GM23338 (cell line): Measurements from ENCODE around the gene ASB8. TPM values are rescaled to one million over a fixed set of nuclear protein-coding genes. Genes with fewer than 3 reads are reported as not detected.

ENCODE experiments used
- ATAC-seq: fragments of 200-7000 bp; cut with Tn5 transposase; 3 replicates; pipeline ENCODE4 v1.9.1; 2020
- DNase-seq: peaks from one replicate; pipeline ENCODE4 v3.0.0-alpha.2; 2015; ENCODE audit warnings: low spot score
- H2AFZ ChIP-seq: fragments of 200-600 bp; sonication (generic); 2 replicates; pipeline ENCODE4 v1.8.0; 2016; ENCODE audit warnings: antibody characterized with exemption, mild to moderate bottlenecking, moderate library complexity
- H3F3A ChIP-seq: fragments of 200-600 bp; sonication (generic); replicated peaks from 2 replicates; pipeline ENCODE4 v1.8.0; 2017; ENCODE audit warnings: antibody characterized with exemption, mixed run types, low read depth
- H3K27ac ChIP-seq: fragments of 200-600 bp; sonication (generic); 2 replicates; pipeline ENCODE4 v1.6.1; 2016; ENCODE audit warnings: low read depth
- H3K27me3 ChIP-seq: fragments of 200-600 bp; sonication (generic); 2 replicates; pipeline ENCODE4 v1.8.0; 2016; ENCODE audit warnings: mild to moderate bottlenecking, mixed run types, moderate library complexity; ENCODE audit not compliant: insufficient read depth
- H3K36me3 ChIP-seq: fragments of 200-600 bp; sonication (generic); 2 replicates; pipeline ENCODE4 v1.8.0; 2016; ENCODE audit warnings: mild to moderate bottlenecking; ENCODE audit not compliant: insufficient read depth
- H3K4me1 ChIP-seq: fragments of 200-600 bp; sonication (generic); 2 replicates; pipeline ENCODE4 v1.8.0; 2016; ENCODE audit warnings: mild to moderate bottlenecking, moderate library complexity; ENCODE audit not compliant: insufficient read depth
- H3K4me2 ChIP-seq: fragments of 200-600 bp; sonication (generic); 2 replicates; pipeline ENCODE4 v1.7.1; 2017; ENCODE audit warnings: mixed run types
- H3K4me3 ChIP-seq: fragments of 200-600 bp; sonication (generic); 2 replicates; pipeline ENCODE4 v1.6.1; 2016; ENCODE audit warnings: mixed run types
- H3K79me2 ChIP-seq: fragments of 200-600 bp; sonication (generic); replicated peaks from 2 replicates; pipeline ENCODE4 v1.8.0; 2017; ENCODE audit warnings: mild to moderate bottlenecking; ENCODE audit not compliant: insufficient read depth
- H3K9me2 ChIP-seq: fragments of 200-600 bp; sonication (generic); 2 replicates; pipeline ENCODE4 v1.8.0; 2017; ENCODE audit not compliant: insufficient read depth
- H4K20me1 ChIP-seq: fragments of 200-600 bp; sonication (generic); replicated peaks from 2 replicates; pipeline ENCODE4 v1.8.0; 2017; ENCODE audit warnings: mild to moderate bottlenecking; ENCODE audit not compliant: insufficient read depth
- H3K27ac Mint-ChIP-seq: 2 replicates; pipeline ENCODE4 v1.8.0; 2020; ENCODE audit warnings: inconsistent platforms, mild to moderate bottlenecking, moderate library complexity, mixed read lengths
- H3K27me3 Mint-ChIP-seq: 3 replicates; pipeline ENCODE4 v1.8.0; 2022; ENCODE audit warnings: low read depth, mild to moderate bottlenecking, moderate library complexity, mixed read lengths, inconsistent platforms; ENCODE audit not compliant: insufficient read depth, poor library complexity
- H3K36me3 Mint-ChIP-seq: 3 replicates; pipeline ENCODE4 v1.8.0; 2021; ENCODE audit warnings: low read depth, mild to moderate bottlenecking, inconsistent platforms, moderate library complexity, mixed read lengths
- H3K4me1 Mint-ChIP-seq: 3 replicates; pipeline ENCODE4 v1.8.0; 2020; ENCODE audit warnings: mild to moderate bottlenecking, inconsistent platforms, mixed read lengths
- H3K4me3 Mint-ChIP-seq: 3 replicates; pipeline ENCODE4 v1.8.0; 2021; ENCODE audit warnings: moderate library complexity, mild to moderate bottlenecking, inconsistent platforms, mixed read lengths
- H3K9me3 Mint-ChIP-seq: 3 replicates; pipeline ENCODE4 v1.8.0; 2020; ENCODE audit warnings: moderate library complexity, mild to moderate bottlenecking, inconsistent platforms, mixed read lengths
- CREB1 ChIP-seq: fragments of 250-450 bp; sonication (Bioruptor Pico); IDR thresholded peaks from 2 replicates; pipeline ENCODE4 v1.5.0; 2020; ENCODE audit warnings: low read depth, mild to moderate bottlenecking, moderate library complexity
- EZH2phosphoT487 ChIP-seq: fragments of 200-600 bp; sonication (generic); IDR thresholded peaks from one replicate; pipeline ENCODE4 v1.8.1; 2018; ENCODE audit warnings: antibody characterized with exemption; ENCODE audit not compliant: unreplicated experiment
- JUNB ChIP-seq: IDR thresholded peaks from one replicate; pipeline ENCODE4 v1.6.1; 2016; ENCODE audit warnings: antibody characterized with exemption; ENCODE audit not compliant: unreplicated experiment
- NANOG ChIP-seq: IDR thresholded peaks from 2 replicates; pipeline ENCODE4 v1.6.1; 2016; ENCODE audit warnings: antibody characterized with exemption, borderline replicate concordance
- STAT1 ChIP-seq: IDR thresholded peaks from one replicate; pipeline ENCODE4 v1.6.1; 2016; ENCODE audit warnings: antibody characterized with exemption; ENCODE audit not compliant: unreplicated experiment
- ZNF114 ChIP-seq: fragments of 250-450 bp; sonication (Bioruptor Pico); IDR thresholded peaks from 2 replicates; pipeline ENCODE4 v1.5.0; 2020; ENCODE audit warnings: mild to moderate bottlenecking, moderate library complexity
- ZNF331 ChIP-seq: fragments of 250-450 bp; sonication (Bioruptor Pico); IDR thresholded peaks from 2 replicates; pipeline ENCODE4 v1.5.0; 2020; ENCODE audit warnings: low read depth, mild to moderate bottlenecking, moderate library complexity
- polyA plus RNA-seq: library from polyadenylated mRNA; unstranded; fragments of >200 nt; fragmentation: Nextera tagmentation; extraction: Ambion mirVana; gene quantifications from 2 replicates; pipeline ENCODE4 v1.2.1, GENCODE V29; 2016
- total RNA-seq: library from RNA; depleted of rRNA; stranded (reverse); fragments of >200 nt; shearing (Covaris generic); gene quantifications from 2 replicates; pipeline ENCODE4 v1.2.3, GENCODE V29; 2014
- TF ChIP-seq, protein P1 (sequence below): fragments of 250-450 bp; sonication (Bioruptor Pico); IDR thresholded peaks from 2 replicates; pipeline ENCODE4 v1.5.0; 2020; ENCODE audit warnings: mild to moderate bottlenecking, moderate library complexity
- TF ChIP-seq, protein P2 (sequence below), 2 experiments: fragments of 200-600 bp in 1 of 2; sonication (generic) in 1 of 2; conservative IDR thresholded peaks; 2 replicates each; pipeline versions ENCODE4 v1.5.1 to v1.6.1; 2016 to 2017; ENCODE audit warnings: antibody characterized with exemption in 2 of 2, low read depth in 2 of 2, mild to moderate bottlenecking in 2 of 2, moderate library complexity in 1 of 2

ASB8 gene
- total and polyA plus RNA-seq, 2 experiments from 2014 or later, result 5.4 to 8.4 TPM

DNA sequence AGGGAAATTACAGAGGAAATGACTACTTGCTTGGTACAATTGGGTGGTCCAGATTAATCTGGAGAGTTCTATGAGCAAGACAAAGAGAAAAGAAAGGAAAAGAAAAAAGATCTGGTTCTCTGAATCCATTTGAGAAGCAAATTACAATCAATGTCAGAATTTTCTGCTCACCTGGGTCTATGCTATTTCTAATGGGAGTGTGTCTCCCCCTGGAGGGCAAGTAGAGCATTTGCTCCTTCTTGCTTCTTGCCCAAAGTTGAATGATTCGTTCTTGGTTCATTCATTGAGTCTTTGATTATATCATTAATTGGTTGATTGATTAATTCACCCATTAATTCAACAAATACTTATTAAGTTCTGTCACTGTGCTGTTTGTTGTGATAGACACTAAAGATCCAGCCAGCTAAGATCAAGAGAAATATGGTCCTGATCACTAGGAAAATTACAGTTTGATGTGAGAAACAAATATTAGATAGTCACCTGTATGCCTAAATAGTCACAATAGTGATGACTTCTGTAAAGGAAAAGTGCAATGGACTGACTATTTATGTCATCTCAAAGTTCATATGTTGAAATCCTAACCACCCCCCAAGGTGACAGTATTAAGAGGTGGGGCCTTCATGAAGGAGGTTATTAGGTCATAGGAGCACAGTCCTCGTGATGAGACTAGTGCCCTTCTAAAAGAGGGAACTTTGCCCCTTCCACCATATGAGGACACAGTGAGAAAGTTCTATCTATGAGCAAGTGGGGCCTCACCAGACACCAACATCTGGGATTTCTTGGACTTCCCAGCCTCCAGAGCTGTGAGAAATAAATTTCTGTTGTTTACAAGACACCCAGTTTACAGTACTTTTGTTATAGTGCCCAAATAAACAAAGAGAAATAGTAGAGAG lies 8.0 kb upstream of the ASB8 start:
- Mint-ChIP-seq H3K4me3 (no peak overlapping the region), H3K27ac (no peak overlapping the region)
- peak; percentile 60 for ATAC-seq

DNA sequence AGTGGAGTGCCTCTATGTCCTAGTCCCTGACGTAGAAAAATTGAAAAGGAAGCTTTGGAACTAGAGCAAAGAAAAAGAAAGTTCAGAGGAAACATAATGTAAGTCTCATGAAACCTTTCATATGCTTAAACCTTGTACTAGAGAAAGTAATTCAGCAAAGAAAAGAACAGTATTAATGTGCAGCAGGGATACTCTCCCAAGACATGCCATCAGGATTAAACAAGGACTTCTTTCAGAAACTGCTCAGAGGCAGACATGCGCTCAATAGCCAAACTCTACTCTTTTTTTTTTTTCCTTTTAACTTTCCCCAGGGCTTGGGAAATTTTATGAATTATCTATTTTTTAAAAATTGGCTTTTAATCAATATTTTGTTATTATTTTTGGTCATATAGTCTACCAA lies 7.1 kb upstream of the ASB8 start:
- Histone ChIP-seq H4K20me1 (no peaks in the 10 kb centered on the region), H3K9me2 (no peaks in the 10 kb centered on the region), H3K79me2 (no peaks in the 10 kb centered on the region), H2AFZ (no peak overlapping the region), H3K4me1 (no peaks in the 10 kb centered on the region), H3K4me3 (no peak overlapping the region), H3K4me2 (no peak overlapping the region), H3K27me3 (no peaks in the 10 kb centered on the region), H3F3A (no peaks in the 10 kb centered on the region), H3K36me3 (no peaks in the 10 kb centered on the region), H3K27ac (no peak overlapping the region)
- no peaks in the 10 kb centered on the region for H3K9me3 Mint-ChIP-seq
- H3K36me3 Mint-ChIP-seq, result no peaks in the 10 kb centered on the region
- no peak for DNase-seq
- no peak overlapping the region for H3K4me3 Mint-ChIP-seq
- no peaks in the 10 kb centered on the region for H3K4me1 Mint-ChIP-seq
- ATAC-seq, result no peak
- H3K27me3 Mint-ChIP-seq, result peaks cover 2% of the 10 kb centered on the region
- H3K27ac Mint-ChIP-seq, result no peak overlapping the region
- TF ChIP-seq CREB1 (CRISPR knock-in tag) (no peak), STAT1 (no peak), EZH2phosphoT487 (no peak), ZNF114 (CRISPR knock-in tag) (no peak), ZNF331 (CRISPR knock-in tag) (no peak), NANOG (no peak)
- TF ChIP-seq, protein P1, sequence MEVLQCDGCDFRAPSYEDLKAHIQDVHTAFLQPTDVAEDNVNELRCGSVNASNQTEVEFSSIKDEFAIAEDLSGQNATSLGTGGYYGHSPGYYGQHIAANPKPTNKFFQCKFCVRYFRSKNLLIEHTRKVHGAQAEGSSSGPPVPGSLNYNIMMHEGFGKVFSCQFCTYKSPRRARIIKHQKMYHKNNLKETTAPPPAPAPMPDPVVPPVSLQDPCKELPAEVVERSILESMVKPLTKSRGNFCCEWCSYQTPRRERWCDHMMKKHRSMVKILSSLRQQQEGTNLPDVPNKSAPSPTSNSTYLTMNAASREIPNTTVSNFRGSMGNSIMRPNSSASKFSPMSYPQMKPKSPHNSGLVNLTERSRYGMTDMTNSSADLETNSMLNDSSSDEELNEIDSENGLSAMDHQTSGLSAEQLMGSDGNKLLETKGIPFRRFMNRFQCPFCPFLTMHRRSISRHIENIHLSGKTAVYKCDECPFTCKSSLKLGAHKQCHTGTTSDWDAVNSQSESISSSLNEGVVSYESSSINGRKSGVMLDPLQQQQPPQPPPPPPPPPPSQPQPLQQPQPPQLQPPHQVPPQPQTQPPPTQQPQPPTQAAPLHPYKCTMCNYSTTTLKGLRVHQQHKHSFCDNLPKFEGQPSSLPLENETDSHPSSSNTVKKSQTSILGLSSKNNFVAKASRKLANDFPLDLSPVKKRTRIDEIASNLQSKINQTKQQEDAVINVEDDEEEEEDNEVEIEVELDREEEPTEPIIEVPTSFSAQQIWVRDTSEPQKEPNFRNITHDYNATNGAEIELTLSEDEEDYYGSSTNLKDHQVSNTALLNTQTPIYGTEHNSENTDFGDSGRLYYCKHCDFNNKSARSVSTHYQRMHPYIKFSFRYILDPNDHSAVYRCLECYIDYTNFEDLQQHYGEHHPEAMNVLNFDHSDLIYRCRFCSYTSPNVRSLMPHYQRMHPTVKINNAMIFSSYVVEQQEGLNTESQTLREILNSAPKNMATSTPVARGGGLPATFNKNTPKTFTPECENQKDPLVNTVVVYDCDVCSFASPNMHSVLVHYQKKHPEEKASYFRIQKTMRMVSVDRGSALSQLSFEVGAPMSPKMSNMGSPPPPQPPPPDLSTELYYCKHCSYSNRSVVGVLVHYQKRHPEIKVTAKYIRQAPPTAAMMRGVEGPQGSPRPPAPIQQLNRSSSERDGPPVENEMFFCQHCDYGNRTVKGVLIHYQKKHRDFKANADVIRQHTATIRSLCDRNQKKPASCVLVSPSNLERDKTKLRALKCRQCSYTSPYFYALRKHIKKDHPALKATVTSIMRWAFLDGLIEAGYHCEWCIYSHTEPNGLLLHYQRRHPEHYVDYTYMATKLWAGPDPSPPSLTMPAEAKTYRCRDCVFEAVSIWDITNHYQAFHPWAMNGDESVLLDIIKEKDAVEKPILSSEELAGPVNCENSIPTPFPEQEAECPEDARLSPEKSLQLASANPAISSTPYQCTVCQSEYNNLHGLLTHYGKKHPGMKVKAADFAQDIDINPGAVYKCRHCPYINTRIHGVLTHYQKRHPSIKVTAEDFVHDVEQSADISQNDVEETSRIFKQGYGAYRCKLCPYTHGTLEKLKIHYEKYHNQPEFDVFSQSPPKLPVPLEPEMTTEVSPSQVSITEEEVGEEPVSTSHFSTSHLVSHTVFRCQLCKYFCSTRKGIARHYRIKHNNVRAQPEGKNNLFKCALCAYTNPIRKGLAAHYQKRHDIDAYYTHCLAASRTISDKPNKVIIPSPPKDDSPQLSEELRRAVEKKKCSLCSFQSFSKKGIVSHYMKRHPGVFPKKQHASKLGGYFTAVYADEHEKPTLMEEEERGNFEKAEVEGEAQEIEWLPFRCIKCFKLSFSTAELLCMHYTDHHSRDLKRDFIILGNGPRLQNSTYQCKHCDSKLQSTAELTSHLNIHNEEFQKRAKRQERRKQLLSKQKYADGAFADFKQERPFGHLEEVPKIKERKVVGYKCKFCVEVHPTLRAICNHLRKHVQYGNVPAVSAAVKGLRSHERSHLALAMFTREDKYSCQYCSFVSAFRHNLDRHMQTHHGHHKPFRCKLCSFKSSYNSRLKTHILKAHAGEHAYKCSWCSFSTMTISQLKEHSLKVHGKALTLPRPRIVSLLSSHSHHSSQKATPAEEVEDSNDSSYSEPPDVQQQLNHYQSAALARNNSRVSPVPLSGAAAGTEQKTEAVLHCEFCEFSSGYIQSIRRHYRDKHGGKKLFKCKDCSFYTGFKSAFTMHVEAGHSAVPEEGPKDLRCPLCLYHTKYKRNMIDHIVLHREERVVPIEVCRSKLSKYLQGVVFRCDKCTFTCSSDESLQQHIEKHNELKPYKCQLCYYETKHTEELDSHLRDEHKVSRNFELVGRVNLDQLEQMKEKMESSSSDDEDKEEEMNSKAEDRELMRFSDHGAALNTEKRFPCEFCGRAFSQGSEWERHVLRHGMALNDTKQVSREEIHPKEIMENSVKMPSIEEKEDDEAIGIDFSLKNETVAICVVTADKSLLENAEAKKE, result no peak
- TF ChIP-seq, protein P2, sequence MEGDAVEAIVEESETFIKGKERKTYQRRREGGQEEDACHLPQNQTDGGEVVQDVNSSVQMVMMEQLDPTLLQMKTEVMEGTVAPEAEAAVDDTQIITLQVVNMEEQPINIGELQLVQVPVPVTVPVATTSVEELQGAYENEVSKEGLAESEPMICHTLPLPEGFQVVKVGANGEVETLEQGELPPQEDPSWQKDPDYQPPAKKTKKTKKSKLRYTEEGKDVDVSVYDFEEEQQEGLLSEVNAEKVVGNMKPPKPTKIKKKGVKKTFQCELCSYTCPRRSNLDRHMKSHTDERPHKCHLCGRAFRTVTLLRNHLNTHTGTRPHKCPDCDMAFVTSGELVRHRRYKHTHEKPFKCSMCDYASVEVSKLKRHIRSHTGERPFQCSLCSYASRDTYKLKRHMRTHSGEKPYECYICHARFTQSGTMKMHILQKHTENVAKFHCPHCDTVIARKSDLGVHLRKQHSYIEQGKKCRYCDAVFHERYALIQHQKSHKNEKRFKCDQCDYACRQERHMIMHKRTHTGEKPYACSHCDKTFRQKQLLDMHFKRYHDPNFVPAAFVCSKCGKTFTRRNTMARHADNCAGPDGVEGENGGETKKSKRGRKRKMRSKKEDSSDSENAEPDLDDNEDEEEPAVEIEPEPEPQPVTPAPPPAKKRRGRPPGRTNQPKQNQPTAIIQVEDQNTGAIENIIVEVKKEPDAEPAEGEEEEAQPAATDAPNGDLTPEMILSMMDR (conservative IDR thresholded peaks at IDR 0.05; ENCODE audit: low read depth in 2 of 2), result no peak

More for the DNA sequence above, 8.0 kb upstream of the ASB8 start:
- H2AFZ ChIP-seq, result no peak overlapping the region
- H3K27me3 Mint-ChIP-seq, result peaks cover 2% of the 10 kb centered on the region
- no peaks in the 10 kb centered on the region for H4K20me1 ChIP-seq
- H3F3A ChIP-seq, result no peaks in the 10 kb centered on the region
- H3K36me3 ChIP-seq, result no peaks in the 10 kb centered on the region
- no peaks in the 10 kb centered on the region for H3K4me1 Mint-ChIP-seq
- H3K36me3 Mint-ChIP-seq, result no peaks in the 10 kb centered on the region
- H3K4me3 ChIP-seq, result no peak overlapping the region
- no peaks in the 10 kb centered on the region for H3K9me2 ChIP-seq
- peak; percentile 82 for DNase-seq
- H3K9me3 Mint-ChIP-seq, result no peaks in the 10 kb centered on the region
- H3K79me2 ChIP-seq, result no peaks in the 10 kb centered on the region
- H3K4me1 ChIP-seq, result no peaks in the 10 kb centered on the region
- TF ChIP-seq, protein P2 (conservative IDR thresholded peaks at IDR 0.05; ENCODE audit: low read depth in 2 of 2), result peak; percentile 90 to 96
- no peak for TF ChIP-seq CREB1 (CRISPR knock-in tag)
- no peak for TF ChIP-seq JUNB
- no peak overlapping the region for H3K27ac ChIP-seq
- no peak overlapping the region for H3K4me2 ChIP-seq
- H3K27me3 ChIP-seq, result no peaks in the 10 kb centered on the region
